GOT3 (cell line): ENCODE measurements around the gene NTNG2.
"Not testable (repeated sequence)": the region's sequence is repeated elsewhere in the genome, so short reads cannot be mapped to it uniquely, and the experiment has no call there.

ENCODE experiments used
- DNase-seq: peaks from one replicate; lab custom pipeline; 2025; ENCODE audit warnings: mixed read lengths; lab: John Stamatoyannopoulos, UW

Gene NTNG2, protein sequence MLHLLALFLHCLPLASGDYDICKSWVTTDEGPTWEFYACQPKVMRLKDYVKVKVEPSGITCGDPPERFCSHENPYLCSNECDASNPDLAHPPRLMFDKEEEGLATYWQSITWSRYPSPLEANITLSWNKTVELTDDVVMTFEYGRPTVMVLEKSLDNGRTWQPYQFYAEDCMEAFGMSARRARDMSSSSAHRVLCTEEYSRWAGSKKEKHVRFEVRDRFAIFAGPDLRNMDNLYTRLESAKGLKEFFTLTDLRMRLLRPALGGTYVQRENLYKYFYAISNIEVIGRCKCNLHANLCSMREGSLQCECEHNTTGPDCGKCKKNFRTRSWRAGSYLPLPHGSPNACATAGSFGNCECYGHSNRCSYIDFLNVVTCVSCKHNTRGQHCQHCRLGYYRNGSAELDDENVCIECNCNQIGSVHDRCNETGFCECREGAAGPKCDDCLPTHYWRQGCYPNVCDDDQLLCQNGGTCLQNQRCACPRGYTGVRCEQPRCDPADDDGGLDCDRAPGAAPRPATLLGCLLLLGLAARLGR

DNA sequence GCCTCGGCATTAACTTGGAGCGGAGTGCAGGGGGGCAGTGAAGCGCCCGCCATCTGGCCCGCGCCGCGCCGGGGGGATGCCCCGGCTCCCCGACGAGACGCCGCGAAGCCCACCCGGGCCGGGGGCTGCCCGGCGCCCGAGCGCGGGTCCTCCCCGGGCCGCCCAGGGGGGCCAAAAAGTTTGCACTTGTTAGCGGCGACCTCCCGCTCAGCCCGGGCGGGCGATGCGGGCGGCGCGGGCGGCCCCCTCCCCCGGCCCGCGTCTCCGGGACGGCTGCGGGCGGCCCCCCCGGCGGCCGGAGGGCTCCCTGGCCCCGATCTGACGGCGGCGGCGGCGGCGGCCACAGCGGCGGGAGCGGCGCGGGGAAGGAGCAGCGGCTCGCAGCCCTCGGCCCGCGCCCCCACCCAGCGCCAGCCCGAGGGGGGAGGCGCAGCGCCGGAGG, at the start of gene NTNG2:
Gene NTNG2, plus strand, starts transcription at position 316 of the 442 bp plus-strand sequence. CDS start 4,774 bp downstream, outside the sequence.
- no peak for DNase-seq

- no peak for DNase-seq
These were observed 47.7 kb upstream of the NTNG2 start for GRCh38 chr9:132114102-132114707.

DNA sequence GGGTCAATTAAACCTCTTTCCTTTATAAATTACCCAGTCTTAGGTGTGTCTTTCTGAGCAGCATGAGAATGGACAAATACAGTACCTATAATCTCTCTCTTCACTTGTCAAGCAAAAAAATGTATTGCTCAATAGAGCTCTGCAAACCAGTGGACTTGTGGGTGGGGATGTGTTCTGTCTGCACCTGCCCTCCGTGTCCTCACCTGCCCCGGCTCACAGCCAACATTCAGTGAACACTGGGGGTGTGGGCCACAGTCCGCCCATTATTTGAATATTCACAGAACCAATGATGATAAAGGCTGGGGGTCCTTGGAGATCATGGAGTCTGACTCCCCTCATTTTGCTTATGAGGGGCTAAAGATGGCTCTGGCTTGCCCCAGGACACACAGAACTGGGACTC, 45.3 kb upstream of the NTNG2 start:
- DNase-seq: no peak

DNA sequence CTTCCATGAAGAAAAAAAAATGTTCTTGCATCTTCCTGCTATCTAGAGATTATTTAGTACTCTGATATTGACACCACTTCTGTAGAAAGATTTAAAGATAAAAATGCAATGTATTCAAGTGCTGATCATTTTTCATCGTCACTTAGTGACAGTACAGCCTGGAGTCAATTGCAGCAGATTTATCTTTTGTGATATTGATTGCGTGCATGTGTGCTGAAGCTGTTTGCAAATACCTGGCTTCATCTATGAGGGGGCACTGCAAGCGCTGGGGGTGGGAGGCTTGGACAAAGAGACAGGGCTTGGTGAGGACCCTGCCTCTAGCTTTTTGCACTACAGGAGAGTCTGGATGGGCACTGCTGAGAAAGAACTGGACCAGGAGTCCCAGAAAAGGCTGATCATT, 44.2 kb upstream of the NTNG2 start:
- DNase-seq: no peak

GRCh38 chr9:132121021-132121420, 40.8 kb upstream of the NTNG2 start:
- DNase-seq: no peak

DNA sequence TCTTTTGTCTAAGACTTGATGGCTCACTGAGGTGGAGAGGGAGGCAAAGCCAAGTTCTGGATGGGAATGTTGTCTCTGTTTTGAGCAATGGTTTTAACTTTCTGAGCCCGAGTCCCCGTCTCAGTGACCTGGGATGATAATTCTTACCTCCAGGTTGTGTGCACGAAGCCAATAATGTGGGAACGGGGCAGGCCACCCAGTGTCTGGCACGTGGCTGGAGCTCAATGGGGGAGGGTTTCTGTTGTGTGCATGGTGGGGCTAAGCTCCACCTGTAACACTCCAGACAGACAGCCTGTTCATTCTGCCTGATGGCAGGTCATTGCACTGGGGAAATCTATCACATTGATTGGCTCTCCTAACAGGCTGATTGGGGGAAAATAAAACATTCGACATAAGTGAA, 37.1 kb upstream of the NTNG2 start:
- DNase-seq: no peak

DNA sequence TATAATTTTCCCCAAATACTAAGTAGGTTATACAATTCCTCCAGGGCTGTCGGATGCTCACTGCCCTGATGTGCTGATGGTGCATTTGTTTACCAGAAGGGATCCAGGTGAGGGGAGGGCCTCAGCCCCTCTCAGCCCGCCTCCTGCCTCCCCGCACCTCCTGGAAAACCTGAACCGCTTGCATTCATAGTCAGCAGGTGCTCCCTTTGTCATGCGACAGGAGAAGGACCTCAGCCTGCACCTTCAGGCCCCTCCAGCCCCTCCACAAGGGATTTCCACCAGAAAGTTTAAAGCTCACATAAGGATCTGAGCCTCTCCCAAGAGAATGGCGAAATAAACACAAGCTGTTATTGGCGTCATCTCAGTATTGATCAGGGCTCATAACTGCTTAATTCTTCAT, 36.5 kb upstream of the NTNG2 start:
- DNase-seq: no peak

DNA sequence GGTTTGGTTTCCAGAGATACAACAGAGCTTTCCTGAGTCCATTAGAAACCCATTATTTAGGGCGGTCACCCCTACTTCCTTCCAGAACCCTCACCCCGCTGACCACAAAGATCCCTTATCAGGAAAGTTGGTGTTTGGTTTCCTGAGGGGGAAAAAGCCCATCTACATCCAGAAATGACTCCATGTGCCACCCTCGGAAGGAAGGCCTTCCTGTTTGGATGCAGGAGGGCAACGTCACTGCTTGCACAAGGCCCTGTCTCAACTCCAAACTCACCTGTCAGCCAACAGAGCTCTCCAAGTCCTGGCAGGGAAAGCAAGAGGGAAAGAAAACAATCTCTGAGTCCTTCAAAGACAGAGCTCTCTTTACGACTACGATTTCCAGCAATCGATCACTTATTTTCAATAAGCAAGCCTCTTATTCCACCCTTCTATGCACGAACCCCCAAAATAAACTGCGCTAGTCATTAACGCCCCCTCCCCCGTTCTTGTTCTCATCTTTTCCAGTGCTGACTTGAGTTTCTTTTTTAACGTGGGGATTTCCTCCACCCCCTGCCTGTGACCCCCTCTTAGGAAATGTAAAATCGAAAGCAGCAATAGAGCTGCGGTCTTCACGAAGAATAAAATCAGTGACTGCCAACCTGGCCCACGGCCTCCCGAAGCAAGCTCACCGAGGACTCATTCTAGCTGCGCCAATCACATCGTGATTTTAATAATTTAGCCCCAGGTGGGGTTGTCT, 35.7 kb upstream of the NTNG2 start:
- DNase-seq: no peak

GRCh38 chr9:132126680-132127236, 35.1 kb upstream of the NTNG2 start:
- no peak for DNase-seq

DNA sequence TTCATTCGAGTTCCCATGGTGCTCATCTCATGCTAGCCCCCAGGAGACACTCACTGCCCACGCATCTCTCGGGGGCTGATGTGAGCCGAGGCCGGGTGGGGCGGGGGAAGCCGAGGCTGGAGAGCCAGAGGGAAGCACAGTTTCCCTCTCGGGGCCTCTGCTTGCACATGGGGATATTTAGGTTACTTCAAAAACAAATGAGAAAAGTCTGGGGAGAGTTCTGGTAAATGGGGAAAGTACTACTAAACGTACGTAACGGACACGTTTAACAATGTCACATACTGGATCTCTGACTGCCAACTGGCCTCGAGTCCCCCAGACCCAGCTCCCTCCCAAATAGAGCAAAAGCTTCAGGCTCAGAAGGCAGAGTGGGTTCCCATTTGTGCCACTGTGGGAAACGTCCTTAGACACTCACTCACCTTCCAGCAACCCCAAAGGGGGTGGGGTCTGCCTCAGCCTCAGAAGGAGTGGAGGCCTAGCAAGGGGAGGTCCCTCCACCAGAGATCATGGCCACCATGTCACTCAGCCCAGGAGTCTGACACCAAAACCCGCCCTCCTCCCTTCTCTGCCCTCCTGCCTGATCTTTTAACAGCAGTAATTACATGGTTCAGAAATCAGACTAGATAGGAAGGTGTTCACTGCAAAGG, 33.8 kb upstream of the NTNG2 start:
- no peak for DNase-seq

DNA sequence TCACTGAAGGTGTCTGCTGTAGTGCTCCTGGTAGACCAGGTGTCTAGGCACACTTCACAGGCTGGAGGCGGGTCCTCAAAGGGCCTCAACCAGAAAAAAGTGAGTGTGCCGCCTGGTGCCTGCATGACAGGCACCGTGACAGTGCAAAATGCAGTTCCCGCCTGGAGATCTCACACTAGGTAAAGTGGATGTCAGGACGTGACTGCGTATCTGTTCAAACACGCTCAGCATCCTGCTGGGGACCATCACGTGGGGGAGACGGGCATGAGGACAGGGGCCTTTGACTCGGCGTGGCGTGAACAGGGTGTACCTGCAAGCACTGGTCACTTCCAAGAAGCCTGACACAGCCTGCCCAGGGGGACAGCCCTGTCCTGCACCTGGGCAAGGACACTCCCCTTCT, 32.3 kb upstream of the NTNG2 start:
- DNase-seq: no peak

- not testable (repeated sequence) for DNase-seq
These were observed 27.8 kb upstream of the NTNG2 start for GRCh38 chr9:132134085-132134484.

GRCh38 chr9:132135456-132135855, 26.4 kb upstream of the NTNG2 start:
- DNase-seq: no peak

- DNase-seq: no peak
These were observed 25.6 kb upstream of the NTNG2 start for GRCh38 chr9:132136151-132136780.

DNA sequence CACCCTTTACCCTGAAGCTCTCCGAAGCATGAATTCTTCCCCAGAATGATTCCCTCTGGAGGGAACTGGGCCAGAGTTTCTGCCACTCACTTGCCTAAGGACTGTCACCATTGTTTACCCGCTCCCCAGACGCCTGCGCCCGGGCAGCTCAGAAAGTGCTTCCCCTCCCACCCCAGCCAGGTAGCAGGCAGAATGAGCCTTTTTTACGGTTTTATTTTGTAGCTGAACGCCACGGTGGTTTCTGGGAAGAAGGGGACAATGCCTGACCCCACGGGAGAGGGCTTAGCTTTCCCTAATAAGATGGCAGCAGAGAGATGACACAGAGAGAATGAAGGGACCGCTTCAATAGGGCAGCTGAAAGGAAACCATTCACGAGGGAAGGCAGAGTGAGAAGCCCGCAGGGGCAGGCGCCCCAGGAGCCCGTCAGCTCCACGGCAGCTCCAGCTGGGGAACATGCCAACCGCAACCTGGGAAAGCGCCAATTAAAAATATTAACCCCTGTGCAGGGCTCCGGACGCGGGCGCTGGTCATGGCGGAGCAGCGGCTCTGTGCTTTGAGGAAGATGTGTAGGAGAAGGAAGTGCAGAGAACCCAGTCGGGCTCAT, 20.4 kb upstream of the NTNG2 start:
- DNase-seq: no peak

- no peak for DNase-seq
These were observed 19.8 kb upstream of the NTNG2 start for GRCh38 chr9:132141948-132142594.

- DNase-seq: no peak
These were observed 18.9 kb upstream of the NTNG2 start for GRCh38 chr9:132142924-132143323.

DNA sequence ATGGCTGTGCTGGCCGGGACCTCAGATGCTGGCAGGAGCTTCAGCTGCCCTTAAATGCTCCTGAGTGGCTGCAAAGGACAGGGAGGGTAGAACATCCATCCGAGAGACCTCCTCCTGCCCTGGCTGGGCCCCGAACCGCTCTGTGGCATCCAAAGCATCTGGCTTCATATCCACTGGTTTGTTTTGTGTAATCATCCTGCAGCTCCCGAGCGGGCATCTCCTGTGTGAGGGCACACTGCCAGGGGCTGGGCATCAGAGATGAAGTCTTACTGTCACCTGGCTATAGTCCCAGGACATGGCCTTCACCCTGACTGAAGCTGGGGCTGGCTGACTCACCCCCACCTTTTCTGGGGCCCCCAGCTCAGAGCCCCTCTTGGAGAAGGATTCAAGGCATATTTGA, 18.5 kb upstream of the NTNG2 start:
- no peak for DNase-seq

GRCh38 chr9:132144708-132145365, 17.0 kb upstream of the NTNG2 start:
- DNase-seq: no peak

DNA sequence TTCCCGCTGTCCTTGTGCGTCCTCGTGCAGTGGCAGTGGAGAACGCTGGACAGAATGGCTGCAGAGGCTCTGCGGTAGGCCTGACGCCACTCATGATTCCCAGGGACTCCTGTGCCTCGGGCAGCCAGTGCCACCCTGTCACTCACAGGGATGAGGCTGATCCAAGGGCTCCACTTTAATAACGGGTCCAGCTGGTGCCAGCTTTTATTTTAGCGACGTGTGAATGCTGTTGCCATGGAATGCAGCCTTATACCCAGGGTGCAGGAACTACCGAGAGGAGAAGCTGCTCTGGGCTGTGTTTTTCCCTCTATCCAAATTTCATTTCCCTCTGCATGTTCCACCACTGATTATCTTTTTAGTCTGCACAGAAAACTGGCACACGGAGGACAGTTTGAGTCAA, 15.8 kb upstream of the NTNG2 start:
- DNase-seq: no peak
